Breast epithelium (tissue), 4 donors: ENCODE data around the gene CD2. TPM values are rescaled to one million over a fixed set of nuclear protein-coding genes. Genes with fewer than 3 reads are reported as not detected.

Experiments
- DNase-seq, 2 donors: peaks; one replicate each; pipeline ENCODE4 v3.0.0-alpha.2; 2019; ENCODE audit warnings: low spot score in 2 of 2
- H3K27ac ChIP-seq, 2 donors: fragments of 200-600 bp; sonication (generic) in 1 of 2; one replicate each; pipeline ENCODE4 v1.5.1; 2016 to 2019; ENCODE audit warnings: mild to moderate bottlenecking in 1 of 2
- H3K27me3 ChIP-seq, 2 donors: fragments of 200-600 bp; sonication (generic) in 1 of 2; one replicate each; pipeline versions ENCODE4 v1.5.1 to v1.6.0; 2017 to 2019; ENCODE audit warnings: control low read depth in 1 of 2, mild to moderate bottlenecking in 1 of 2
- H3K36me3 ChIP-seq: fragments of 200-600 bp; one replicate; pipeline ENCODE4 v1.5.1; 2019
- H3K4me1 ChIP-seq, 2 donors: fragments of 200-600 bp; sonication (generic); one replicate each; pipeline ENCODE4 v1.5.1; 2016 to 2019; ENCODE audit warnings: control low read depth in 1 of 2
- H3K4me3 ChIP-seq, 3 donors: fragments of 200-600 bp; sonication (generic); 1 replicate in 2 of 3; 2 replicates in 1 of 3; pipeline ENCODE4 v1.5.1; 2016 to 2019; ENCODE audit warnings: mild to moderate bottlenecking in 3 of 3, moderate library complexity in 2 of 3
- H3K9me3 ChIP-seq, 2 donors: fragments of 200-600 bp; sonication (generic) in 1 of 2; one replicate each; pipeline ENCODE4 v1.5.1; 2016 to 2019; ENCODE audit warnings: control low read depth in 1 of 2
- POLR2A ChIP-seq: fragments of 450-650 bp; IDR thresholded peaks from one replicate; pipeline ENCODE4 v1.6.1; 2016; ENCODE audit warnings: antibody characterized with exemption, mild to moderate bottlenecking, moderate library complexity
- POLR2AphosphoS5 ChIP-seq, 3 donors: sonication (generic); formaldehyde crosslinking; IDR thresholded peaks; one replicate each; pipeline ENCODE4 v1.6.1; 2017; ENCODE audit warnings: antibody characterized with exemption in 3 of 3
- intact Hi-C: fragments of 100-400 bp; cut with DNase I; formaldehyde crosslinking; loops from one replicate; pipeline ENCODE4 v1.15.1; 2023; ENCODE audit warnings: low total_unique reads
- total RNA-seq, 3 donors: library from RNA; depleted of rRNA; stranded (reverse); fragments of >200 nt; gene quantifications; one replicate each; pipeline ENCODE4 v1.1.0, GENCODE V29; 2016
- TF ChIP-seq, protein P1 (sequence below), 3 donors: fragments of 450-650 bp; IDR thresholded peaks; one replicate each; pipeline ENCODE4 v1.5.1; 2016 to 2017; ENCODE audit warnings: antibody characterized with exemption in 3 of 3, mild to moderate bottlenecking in 3 of 3, moderate library complexity in 3 of 3

CD2 gene
- total RNA-seq, 3 donors from 2014 or later = 1.4 to 3.9 (median 3.5) TPM

DNA sequence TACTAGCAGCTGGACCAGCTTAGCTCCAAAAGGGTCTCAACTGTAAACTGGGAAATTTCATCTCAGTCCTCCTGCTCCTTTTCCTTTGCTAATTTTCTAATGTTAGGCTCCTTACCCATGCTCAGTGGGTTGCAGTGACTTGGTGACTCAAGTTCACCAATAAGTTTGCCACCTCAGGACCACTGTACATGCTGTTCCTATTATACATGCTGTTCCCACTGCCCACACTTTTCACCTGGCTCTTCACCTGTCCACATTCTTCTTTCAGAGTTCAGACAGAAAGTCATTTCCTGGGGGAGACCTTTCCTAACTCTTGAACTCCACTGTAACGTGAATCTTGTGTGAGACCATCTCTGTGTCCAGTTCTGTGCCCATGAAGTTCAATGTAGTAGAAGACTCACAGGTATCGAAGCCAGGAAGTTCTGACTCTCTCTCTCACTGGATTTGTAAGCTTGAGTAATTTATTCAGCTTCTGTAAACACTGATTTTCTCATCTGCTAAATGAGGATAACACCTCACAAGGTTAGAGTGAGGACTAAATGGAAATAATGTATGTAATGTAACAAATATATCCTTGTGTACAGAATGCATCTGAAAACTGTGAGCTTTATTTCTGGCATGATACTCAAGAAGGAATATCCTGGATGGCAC lies 17.9 kb downstream of the CD2 start:
- no peak overlapping the region for H3K27ac ChIP-seq
- no peak for TF ChIP-seq POLR2A
- TF ChIP-seq, protein P1, sequence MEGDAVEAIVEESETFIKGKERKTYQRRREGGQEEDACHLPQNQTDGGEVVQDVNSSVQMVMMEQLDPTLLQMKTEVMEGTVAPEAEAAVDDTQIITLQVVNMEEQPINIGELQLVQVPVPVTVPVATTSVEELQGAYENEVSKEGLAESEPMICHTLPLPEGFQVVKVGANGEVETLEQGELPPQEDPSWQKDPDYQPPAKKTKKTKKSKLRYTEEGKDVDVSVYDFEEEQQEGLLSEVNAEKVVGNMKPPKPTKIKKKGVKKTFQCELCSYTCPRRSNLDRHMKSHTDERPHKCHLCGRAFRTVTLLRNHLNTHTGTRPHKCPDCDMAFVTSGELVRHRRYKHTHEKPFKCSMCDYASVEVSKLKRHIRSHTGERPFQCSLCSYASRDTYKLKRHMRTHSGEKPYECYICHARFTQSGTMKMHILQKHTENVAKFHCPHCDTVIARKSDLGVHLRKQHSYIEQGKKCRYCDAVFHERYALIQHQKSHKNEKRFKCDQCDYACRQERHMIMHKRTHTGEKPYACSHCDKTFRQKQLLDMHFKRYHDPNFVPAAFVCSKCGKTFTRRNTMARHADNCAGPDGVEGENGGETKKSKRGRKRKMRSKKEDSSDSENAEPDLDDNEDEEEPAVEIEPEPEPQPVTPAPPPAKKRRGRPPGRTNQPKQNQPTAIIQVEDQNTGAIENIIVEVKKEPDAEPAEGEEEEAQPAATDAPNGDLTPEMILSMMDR (IDR thresholded peaks at IDR 0.05) = no peak
- no peak for TF ChIP-seq POLR2AphosphoS5 (IDR thresholded peaks at IDR 0.05)
- no peak overlapping the region for H3K4me3 ChIP-seq
- DNase-seq = no peak
- no peaks in the 10 kb centered on the region for H3K27me3 ChIP-seq
- H3K36me3 ChIP-seq = no peaks in the 10 kb centered on the region
- no peaks in the 10 kb centered on the region for H3K9me3 ChIP-seq
- H3K4me1 ChIP-seq = no peaks in the 10 kb centered on the region
- intact Hi-C loops = no loop called here

- Histone ChIP-seq H3K4me1 (no peaks in the 10 kb centered on the region), H3K27ac (no peak overlapping the region), H3K9me3 (no peaks in the 10 kb centered on the region), H3K27me3 (no peaks in the 10 kb centered on the region), H3K36me3 (no peaks in the 10 kb centered on the region), H3K4me3 (no peak overlapping the region)
- DNase-seq = no peak
- intact Hi-C loops = no loop called here
- TF ChIP-seq POLR2A = no peak
- TF ChIP-seq POLR2AphosphoS5 (IDR thresholded peaks at IDR 0.05) = no peak
- TF ChIP-seq, protein P1 (IDR thresholded peaks at IDR 0.05) = no peak
These were observed 18.4 kb downstream of the CD2 start for GRCh38 chr1:116772648-116773045.

GRCh38 chr1:116775116-116775752 lies 21.0 kb downstream of the CD2 start:
- intact Hi-C loops = loop anchor here (5.0 kb wide), 1 partner anchor 198 kb away; no protein-coding TSS in a partner anchor
- Histone ChIP-seq H3K4me3 (no peak overlapping the region), H3K4me1 (no peaks in the 10 kb centered on the region), H3K9me3 (no peaks in the 10 kb centered on the region), H3K27ac (no peak overlapping the region), H3K36me3 (no peaks in the 10 kb centered on the region), H3K27me3 (no peaks in the 10 kb centered on the region)
- DNase-seq = no peak
- TF ChIP-seq POLR2AphosphoS5 (IDR thresholded peaks at IDR 0.05) (no peak), POLR2A (no peak)
- TF ChIP-seq, protein P1 (IDR thresholded peaks at IDR 0.05) = no peak

DNA sequence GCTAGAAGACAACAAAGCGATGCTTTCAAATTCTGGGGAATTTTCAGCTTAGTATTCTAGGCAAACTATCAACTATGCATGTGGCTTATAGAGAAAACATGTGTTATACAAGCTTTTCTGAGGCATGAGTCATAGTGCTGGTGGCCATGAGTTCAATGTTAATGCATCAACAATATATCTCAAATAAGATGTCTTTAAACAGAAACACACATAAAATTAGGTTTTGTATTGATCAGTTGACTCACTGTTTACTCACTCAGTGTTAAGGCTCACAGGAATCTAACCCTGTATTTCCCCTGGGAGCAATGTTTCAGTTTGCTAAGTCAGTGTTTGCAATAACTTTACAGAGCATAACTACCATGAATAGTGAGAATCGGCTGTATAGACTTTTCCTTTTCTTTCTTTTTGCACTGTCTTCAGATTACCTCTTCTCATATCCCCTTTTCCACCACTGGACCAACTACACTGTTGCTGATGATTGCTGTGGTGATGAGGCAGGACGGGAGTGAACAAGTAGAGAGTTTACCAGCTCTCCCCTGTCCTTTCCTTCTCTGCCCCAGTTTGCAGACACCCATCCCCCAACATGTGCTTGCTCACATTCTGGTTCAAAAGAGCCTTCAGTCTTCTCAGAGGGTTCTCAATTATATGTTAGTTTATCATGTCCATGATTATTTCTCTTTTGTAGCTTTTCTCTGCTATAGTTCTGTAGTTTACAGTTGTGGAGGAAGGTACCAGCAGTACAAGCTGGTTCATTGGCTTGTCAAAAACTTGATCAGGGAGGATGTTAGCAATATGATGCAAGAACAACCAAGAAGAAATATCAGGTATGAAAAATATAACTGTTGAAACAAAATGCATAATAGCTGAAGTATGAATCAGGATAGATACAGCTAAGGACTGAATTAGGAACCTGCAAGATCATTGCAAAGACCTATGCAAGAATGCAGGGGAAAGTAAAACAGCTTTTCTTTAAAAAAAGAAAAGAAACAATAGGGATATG lies 23.9 kb downstream of the CD2 start:
- intact Hi-C loops = loop anchor here (5.0 kb wide), 1 partner anchor 201 kb away; no protein-coding TSS in a partner anchor
- Histone ChIP-seq H3K4me3 (no peak overlapping the region), H3K4me1 (no peaks in the 10 kb centered on the region), H3K9me3 (no peaks in the 10 kb centered on the region), H3K27me3 (no peaks in the 10 kb centered on the region), H3K36me3 (no peaks in the 10 kb centered on the region), H3K27ac (no peak overlapping the region)
- no peak for DNase-seq
- TF ChIP-seq, protein P1 (IDR thresholded peaks at IDR 0.05) = no peak
- TF ChIP-seq POLR2AphosphoS5 (IDR thresholded peaks at IDR 0.05) (no peak), POLR2A (no peak)
